ENCODE measurements around the gene EIF2B2. TPM values are rescaled to one million over a fixed set of nuclear protein-coding genes. Genes with fewer than 3 reads are reported as not detected.

Gene EIF2B2
- total and polyA plus RNA-seq, 2 of the 13 experiments (the other 11 are each of a cell fraction or from before 2014, with no cell fraction given): 54.4 to 78.6 TPM

GRCh38 chr14:75002392-75003249, at the start of gene EIF2B2 (continued):
- TF ChIP-seq HMG20B (CRISPR knock-in tag; conservative IDR thresholded peaks at IDR 0.05): no peak; the same call in 1 of the 2 replicates
- no peak for TF ChIP-seq BCLAF1 (IDR thresholded peaks at IDR 0.05)
- TF ChIP-seq, protein P1, sequence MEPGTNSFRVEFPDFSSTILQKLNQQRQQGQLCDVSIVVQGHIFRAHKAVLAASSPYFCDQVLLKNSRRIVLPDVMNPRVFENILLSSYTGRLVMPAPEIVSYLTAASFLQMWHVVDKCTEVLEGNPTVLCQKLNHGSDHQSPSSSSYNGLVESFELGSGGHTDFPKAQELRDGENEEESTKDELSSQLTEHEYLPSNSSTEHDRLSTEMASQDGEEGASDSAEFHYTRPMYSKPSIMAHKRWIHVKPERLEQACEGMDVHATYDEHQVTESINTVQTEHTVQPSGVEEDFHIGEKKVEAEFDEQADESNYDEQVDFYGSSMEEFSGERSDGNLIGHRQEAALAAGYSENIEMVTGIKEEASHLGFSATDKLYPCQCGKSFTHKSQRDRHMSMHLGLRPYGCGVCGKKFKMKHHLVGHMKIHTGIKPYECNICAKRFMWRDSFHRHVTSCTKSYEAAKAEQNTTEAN (CRISPR knock-in tag; conservative IDR thresholded peaks at IDR 0.05): peak; percentile 63; the same call in 1 of the 2 replicates
- peak; percentile 59; the same call in 1 of the 2 replicates for TF ChIP-seq TARDBP (CRISPR knock-in tag; IDR thresholded peaks at IDR 0.05)
- no peak for TF ChIP-seq HOXA7 (CRISPR knock-in tag; IDR thresholded peaks at IDR 0.05)
- no peak for TF ChIP-seq MAFF (IDR thresholded peaks at IDR 0.05; ENCODE audit: low read depth, low read length)
- peak; percentile 14; the same call in 1 of the 2 replicates for TF ChIP-seq ZNF792 (CRISPR knock-in tag; IDR thresholded peaks at IDR 0.05)
- TF ChIP-seq ZBTB4 (CRISPR knock-in tag; IDR thresholded peaks at IDR 0.05; ENCODE audit: borderline replicate concordance): no peak
- no peak for TF ChIP-seq ZFP82 (CRISPR knock-in tag; IDR thresholded peaks at IDR 0.05; ENCODE audit: borderline replicate concordance)
- no peak for TF ChIP-seq ZNF577 (CRISPR knock-in tag; IDR thresholded peaks at IDR 0.05; ENCODE audit: borderline replicate concordance, low read depth)
- no peak for TF ChIP-seq ZNF841 (CRISPR knock-in tag; IDR thresholded peaks at IDR 0.05; ENCODE audit: borderline replicate concordance)
- TF ChIP-seq ETV6 (CRISPR knock-in tag; conservative IDR thresholded peaks at IDR 0.05): no peak; the same call in none of the 2 replicates
- no peak for TF ChIP-seq ZNF101 (CRISPR knock-in tag; IDR thresholded peaks at IDR 0.05; ENCODE audit: borderline replicate concordance, low read depth)
- TF ChIP-seq, protein P2, sequence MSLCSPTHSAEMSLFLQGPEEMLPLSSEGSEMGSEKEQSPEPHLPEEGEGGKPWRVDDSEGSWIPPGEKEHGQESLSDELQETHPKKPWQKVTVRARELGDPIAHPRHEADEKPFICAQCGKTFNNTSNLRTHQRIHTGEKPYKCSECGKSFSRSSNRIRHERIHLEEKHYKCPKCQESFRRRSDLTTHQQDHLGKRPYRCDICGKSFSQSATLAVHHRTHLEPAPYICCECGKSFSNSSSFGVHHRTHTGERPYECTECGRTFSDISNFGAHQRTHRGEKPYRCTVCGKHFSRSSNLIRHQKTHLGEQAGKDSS (CRISPR knock-in tag; IDR thresholded peaks at IDR 0.05; ENCODE audit: borderline replicate concordance, low read depth): no peak
- peak in 1 of 2 experiments; percentile 16; a peak in 1 of 4 replicates for TF ChIP-seq KLF16 (CRISPR knock-in tag; IDR thresholded peaks at IDR 0.05)
- 0 out of 2 replicates have a peak, but pooled peaks have one; percentile 30 for TF ChIP-seq FOXA3 (CRISPR knock-in tag; IDR thresholded peaks at IDR 0.05)
- no peak for TF ChIP-seq JARID2 (CRISPR knock-in tag; IDR thresholded peaks at IDR 0.05; ENCODE audit: insufficient replicate concordance)
- no peak for TF ChIP-seq CHCHD3 (CRISPR knock-in tag; IDR thresholded peaks at IDR 0.05)
- TF ChIP-seq ZNF619 (CRISPR knock-in tag; IDR thresholded peaks at IDR 0.05): no peak
- TF ChIP-seq NFIB (CRISPR knock-in tag; IDR thresholded peaks at IDR 0.05; ENCODE audit: borderline replicate concordance): no peak
- no peak for TF ChIP-seq CCDC6 (CRISPR knock-in tag; IDR thresholded peaks at IDR 0.05)

Data from HepG2 (cell line).